GM21423 (cell line): Measurements from ENCODE around the gene ATIC.

Experiments used
- ATAC-seq: cut with Tn5 transposase; IDR thresholded peaks from one replicate; pipeline ENCODE4 v1.9.1; 2021; ENCODE audit warnings: mild to moderate bottlenecking, moderate library complexity; ENCODE audit not compliant: unreplicated experiment

The ATIC gene

DNA sequence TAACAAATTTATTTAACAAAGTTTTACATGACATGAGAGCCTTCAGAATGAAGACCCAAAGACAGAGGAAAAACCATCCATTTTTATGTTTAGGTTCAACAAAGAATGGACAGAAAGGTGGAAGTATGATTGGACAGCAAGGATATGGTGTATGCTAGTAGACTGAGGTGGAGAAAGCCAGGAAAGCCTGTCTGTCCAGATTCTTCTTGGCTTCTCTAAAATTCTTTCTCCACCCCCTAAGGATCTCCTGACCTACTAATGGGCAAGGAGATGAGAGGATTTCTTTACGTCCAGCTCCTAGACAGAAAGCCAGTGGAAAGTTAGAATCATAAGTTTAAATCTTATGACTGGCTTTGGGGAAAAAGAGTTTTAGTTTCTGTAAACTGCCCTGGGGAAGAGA lies 3.0 kb downstream of the ATIC start:
- ATAC-seq: no peak

DNA sequence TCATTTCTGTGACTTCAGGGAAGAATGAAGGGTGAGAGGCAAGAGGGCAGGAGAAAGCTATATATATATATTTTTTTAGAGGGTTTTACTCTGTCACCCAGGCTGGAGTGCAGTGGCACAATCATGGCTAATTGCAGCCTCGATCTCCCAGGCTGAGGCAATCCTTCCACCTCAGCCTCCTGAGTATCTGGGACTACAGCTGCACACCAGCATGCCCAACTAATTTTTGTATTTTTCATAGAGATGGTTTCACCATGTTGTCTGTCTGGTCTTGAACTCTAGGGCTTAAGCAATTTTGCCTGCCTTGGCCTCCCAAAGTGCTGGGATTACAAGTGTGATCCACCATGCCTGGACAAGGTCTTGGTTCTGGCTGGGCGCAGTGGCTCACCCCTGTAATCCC lies 3.4 kb downstream of the ATIC start:
- ATAC-seq: no peak

DNA sequence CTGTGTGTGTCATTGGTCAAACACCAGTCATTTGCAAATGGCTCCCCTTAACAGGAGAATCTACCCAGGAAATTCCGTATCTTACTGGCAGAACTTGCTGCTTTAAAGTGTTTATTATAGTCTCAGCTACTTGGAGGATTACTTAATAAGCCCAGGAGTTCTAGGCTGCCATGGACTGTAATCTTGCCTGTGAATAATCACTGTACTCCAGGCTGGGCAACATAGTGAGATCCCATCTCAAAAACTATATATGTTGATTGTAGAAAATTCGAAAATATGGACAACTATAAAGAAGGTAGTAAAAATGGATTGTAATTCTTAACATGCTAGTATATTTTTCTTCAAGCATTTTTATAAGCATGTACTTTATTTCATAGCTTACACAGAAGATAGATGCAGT lies 4.5 kb downstream of the ATIC start:
- no peak for ATAC-seq

DNA sequence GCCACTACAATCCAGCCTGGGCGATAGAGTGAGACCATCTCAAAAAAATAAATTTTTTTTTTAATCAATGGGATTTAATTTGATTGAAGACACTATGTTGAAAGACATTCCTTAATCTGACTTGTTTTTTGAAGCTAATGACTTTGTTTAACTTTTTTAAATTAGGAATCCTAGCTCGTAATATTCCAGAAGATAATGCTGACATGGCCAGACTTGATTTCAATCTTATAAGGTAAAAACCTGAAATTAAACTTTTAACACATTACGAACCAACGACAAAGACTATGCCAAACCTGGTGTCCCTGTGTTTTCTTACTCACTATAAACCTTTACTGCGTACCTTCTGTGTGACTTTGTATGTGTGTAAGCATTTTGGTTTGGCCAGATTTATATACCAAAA lies 7.6 kb downstream of the ATIC start:
- ATAC-seq: no peak

DNA sequence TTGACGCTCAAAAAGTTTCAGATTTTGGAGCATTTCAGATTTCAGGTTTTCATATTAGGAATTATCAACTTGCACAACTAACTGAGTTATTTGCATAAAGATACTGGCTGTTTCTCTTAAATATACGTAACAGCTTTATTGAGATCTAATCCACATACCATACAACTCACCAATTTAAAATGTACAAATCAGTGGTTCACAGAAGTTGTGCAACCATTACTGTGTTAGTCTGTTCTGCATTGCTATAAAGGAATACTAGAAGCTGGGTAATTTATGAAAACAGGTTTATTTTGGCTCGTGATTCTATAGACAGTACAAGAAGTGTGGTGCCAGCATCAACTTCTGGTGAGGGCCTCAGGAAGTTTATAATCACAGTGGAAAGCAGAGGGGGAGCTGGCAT lies 8.2 kb downstream of the ATIC start:
- no peak for ATAC-seq

DNA sequence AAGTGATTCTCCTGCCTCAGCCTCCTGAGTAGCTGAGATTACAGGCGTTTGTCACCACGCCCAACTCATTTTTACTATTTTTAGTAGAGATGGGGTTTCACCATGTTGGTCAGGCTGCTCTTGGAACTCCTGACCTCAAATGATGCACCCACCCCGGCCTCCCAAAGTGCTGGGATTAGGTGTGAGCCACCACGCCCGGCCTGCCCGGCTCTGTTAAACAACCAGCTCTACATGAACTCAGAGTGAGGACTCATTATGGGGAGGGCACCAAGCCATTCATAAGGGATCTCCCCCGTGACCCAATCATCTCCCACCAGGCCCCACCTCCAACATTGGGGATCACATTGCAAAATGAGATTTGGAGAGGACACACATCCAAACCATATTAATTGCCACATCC lies 8.8 kb downstream of the ATIC start:
- ATAC-seq: no peak

DNA sequence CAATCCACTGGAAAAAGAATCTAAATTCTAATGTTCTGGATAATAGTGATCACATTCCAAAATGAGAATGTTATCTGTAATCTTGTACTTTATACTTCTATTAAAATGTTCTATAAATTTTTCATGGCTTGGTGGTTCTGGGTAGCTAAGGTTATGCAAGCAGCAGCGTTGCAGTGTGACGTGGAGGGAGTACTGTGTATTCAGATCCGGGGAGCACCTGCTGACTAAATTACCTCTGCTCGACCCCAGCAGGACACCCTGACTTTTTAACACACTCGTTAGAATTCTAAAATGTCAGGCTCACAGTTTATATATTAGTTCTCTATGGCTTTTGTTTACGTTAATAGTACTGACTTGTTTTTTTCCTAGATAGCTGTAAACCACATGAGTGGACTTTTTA lies 13.0 kb downstream of the ATIC start:
- ATAC-seq: no peak

DNA sequence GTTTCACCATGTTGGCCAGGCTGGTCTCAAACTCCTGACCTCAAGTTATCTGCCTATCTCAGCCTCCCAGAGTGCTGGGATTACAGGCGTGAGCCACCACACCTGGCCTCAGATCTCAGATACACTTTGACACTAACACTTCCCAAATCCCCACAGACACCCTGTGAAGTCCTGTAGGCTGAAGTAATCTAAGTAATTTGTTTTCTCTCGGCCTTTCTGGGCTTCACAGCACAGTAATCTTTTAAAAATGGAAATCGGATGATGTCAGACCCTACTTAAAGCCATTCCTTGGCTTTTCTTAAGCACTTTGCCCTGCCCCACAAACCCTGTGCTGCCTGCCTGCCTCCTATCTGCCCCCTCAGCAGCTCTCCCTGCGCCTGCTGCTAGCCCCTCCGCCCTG lies 16.2 kb downstream of the ATIC start:
- no peak for ATAC-seq

DNA sequence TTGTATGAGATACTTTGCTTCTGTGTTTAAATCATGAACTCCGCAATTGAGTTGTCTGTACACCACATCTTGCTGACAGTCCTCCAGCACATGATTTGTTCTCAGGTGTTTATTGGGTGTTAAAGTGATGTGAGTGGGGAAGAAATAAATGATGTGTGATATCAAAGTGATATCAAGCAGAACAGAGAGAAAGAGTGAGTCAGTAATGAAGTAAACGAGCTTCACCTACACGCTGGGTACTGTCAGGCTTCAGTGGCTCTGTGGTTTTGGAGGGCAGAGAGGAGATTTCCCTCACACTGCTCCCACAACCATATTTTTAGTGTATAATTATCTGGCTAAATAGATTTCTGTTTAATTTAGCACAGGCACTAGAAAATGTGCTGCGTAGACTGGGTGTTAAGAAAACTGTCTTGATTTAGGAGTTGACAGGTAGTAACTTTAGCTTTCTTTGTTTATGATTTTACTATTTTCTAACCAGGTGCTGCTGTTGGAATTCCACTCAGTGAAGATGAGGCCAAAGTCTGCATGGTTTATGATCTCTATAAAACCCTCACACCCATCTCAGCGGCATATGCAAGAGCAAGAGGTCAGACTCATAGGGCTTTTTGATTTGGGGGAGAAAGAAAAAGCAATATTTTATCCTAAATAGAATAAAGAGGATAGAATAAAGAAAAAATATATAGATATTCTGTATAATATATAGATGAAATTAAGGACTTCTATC lies 21.2 kb downstream of the ATIC start:
- peak; percentile 83 for ATAC-seq

DNA sequence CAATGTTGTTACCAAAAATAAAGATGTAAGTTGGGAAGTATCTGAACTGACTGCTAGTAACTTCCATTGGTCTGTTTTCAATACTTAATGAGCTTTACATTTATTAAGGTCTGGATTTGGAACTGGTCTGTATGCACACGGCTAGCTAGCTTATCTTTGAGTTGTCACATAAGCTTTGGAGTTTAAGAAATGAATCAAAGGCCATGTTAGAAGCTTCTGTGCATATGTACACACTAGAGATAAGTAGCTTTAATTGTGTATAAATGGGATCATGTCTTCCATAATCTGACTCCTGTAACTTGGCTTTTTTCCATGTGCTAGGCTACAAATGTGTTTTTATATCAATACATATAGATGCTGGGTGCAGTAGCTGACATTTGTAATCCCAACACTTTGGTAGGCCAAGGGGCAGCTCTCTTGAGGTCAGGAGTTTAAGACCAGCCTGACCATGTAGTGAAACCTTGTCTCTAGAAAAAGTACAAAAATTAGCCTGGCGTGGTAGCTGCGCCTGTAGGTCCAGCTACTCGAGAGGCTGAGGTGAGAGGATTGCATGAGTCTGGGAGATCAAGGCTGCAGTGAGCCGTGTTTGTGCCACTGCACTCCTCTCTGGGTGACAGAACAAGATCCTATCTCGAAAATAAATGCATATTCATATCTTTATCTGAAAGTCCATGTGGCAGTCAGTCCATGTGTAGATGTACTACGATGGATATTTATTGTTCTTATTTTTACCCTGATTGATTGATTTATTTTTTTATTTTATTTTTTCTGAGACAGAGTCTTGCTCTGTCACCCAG lies 27.2 kb downstream of the ATIC start:
- no peak for ATAC-seq

DNA sequence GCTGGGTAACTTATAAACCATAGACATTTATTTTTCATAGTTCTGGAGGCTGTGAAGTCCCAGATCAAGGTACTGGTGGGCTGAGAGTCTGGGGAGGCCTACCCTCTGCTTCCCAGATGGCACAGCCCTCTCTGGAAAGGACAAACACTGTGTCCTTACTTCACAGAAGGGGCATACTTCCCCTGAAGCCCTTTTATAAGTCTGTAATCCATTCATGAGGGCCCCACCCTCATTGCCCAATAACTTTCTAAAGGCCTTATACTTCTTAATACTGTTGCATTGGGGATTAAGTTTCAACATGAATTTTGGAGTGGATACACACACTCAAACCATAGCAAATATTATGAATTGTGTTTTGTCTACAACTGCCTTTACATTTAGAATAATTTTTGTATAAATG lies 36.0 kb downstream of the ATIC start:
- no peak for ATAC-seq

DNA sequence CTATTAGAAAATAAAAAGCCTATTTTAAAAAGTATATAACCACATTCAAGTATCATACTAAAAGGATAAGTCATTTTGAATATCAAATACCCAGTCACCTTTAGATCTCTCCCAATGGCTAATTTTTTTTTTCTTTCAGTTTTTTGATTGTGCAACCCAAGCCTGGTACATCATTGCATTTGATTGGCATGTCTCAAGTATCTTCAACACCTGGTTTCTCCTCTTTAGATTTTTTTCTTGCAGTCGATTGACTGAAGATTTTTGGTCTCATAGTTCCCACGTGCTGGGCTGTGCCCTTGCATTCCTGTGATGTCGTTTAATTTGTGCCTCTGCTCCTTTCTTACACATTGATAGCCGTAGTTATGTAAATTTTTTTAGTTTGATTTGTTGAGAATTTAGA lies 40.7 kb downstream of the ATIC start:
- ATAC-seq: no peak

DNA sequence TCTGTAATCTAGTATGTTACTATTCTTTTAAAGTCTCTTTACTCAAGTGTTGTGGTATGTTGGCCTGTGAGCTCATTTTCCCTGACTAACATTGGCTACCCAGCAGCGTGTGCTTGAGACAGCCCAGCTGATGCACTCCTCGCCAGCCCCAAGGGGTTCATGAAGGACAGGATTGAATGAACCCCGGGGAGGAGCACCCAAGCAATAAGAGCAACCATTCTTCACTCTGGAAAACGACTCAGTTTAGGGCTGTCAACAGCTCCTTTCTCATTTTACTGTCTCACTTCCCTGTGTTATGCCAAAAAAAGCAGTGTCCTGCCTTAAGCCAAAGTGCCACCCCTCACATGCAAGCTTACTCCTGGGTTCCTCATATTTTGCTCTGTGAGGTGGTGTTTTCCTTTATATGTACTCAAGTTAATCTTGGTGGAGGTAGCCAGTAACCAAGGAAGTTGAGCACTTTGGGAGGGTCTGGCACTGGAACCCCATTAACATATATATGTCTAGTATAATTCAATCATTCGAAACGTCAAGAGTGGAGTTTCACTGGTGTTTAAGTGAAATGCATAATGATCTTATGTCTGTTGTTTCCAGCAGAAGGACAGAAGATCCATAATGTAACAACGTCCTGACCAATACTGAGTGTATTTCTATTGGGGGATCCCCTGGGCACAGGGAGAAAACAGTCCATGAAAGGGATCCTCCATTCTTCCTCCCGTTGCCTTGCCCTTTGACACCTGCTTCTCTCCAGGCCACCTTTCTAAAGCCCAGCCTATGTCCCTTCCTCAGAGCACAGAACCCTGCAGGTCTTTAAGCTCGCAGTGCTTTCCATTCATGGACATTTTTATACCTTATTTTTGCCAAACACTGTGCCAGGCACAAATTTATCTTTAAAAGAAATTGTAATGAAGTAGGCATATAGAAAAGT lies 43.2 kb downstream of the ATIC start:
- no peak for ATAC-seq

DNA sequence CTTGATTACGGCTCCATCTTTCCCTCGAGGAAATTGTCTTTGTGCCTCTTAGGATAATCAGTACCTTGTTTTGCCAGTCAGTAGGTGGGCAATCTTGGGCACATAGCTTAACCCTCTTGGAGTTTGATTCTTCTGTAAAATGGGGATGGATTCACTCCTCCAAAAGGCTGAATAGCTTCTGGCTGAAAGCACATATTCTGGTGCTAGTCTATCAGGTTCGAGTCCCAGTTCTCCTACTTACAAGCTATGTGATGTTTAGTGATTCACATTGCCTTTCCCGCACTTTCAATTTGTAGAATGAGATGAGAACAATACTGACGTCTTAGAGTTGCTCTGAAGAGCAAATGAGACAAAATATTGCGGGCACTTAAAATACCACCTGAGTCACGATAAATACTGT lies 43.9 kb downstream of the ATIC start:
- ATAC-seq: no peak

DNA sequence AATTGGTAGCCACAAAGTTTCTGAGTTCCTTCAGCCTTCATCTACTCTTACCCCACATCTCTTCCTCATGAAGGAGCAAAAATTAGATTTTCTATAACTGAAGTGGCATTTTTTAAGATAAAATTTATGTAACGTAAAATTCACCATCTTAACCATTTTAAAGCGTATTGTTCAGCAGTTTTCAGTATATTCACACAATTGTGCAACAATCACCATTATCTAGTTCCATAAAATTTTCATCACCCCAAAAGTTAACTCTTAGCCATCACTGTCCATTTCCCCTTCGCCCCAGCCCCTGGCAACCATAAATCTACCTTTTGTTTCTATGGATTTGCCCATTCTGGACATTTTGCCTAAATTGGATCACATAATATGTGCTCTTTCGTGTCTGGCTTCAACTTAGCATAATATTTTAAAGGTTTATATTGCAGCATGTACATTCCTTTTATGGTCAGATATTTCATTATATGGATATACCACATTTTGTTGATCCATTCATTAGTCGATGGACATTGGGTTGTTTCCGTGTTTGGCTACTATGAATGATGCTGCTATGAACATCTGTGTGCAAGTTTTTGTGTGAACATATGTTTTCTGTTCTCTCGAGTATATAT lies 44.6 kb downstream of the ATIC start:
- ATAC-seq: no peak

DNA sequence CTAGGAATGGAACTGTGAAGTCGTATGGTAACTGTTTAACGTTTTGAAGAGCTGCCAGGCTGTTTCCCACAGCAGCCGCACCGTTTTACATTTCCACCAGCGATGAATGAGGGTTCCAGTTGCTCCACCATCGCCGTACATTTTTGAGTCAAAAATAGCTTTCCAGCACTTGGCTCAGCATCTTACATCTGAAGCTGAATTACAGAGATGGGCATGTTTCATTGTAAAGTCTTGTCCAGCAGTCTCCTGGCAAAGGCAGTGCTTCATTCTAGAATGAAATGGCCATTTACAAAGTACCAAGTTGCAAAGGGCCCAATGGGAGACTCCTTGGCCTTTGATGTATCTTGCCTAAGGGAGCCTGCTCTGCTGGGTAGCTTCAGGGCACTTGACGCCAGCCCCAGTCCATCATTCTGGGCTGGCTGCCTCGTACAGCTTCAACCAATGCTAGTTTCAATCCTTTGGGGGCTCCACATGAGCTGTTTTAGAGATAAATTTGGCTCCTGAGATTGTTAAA lies 45.1 kb downstream of the ATIC start:
- ATAC-seq: no peak

DNA sequence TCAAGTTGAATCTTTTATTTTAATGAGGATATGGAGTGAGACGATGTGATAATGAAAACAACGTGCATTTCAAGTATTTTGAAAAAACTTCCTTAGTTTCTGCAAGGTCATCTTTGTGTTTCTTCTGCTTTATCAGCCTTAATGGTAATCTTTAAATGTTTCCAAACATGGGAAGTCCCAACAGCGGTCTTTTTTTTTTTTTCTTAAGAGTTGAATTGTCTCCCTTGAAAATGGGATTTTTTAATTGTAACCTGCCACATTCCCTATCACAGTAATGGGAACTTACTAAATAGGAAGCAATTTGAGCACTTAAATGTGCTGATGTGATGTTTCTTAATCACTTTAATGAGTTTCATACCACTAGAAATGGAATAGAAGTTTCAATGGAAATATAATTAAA lies 45.8 kb downstream of the ATIC start:
- ATAC-seq: no peak

DNA sequence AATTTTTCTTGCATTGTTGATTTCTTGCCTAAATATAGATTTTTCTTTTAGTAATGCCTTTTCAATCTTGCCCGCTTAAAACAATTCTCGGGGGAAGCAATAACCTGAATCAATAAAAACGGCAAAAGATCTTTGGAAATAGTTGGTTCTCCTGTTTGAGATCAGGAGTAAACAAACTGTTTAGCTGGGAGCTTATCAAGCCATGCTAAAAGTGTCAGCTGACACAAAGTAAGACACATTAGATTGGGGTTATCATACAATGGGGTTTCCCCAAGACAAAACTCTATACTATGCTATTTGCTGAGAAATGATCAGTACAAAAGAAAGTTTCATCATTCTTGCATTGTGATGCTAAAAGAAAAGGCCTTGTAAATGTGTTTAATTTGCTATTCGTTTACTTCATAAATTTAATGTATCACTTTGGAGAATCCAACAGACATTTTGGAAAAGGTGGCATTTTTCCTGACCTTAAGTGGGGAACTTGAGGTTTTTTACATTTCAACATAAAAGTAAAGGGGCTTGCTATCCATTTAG lies 46.5 kb downstream of the ATIC start:
- no peak for ATAC-seq

DNA sequence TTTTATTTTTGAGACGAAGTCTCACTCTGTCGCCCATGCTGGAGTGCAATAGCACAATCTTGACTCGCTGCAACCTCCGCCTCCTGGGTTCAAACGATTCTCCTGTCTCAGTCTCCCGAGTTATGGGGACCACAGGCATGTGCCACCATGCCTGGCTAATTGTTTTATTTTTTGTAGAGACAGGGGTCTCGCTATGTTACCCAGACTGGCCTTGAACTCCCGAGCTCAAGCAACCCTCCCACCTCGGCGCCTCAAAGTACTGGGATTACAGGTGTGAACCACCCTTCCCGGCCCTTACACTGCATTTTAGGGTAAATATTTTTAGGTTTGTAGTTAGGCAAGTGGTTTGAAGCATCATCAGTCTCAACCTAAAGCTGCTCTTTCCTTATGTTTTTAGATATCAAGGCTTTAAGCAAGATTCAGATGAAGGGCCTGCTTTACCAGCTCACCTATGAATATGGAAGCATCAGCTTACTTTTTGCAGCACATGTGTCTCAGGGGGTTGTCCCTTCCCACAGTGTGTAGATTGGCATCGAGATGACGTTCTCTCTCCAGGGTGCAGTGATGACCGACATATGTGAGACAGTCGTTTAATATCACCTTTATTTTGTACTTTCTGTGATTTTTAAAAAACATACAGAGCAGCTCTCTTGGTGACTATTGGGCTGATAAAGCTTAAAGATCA lies 47.2 kb downstream of the ATIC start:
- ATAC-seq: no peak

DNA sequence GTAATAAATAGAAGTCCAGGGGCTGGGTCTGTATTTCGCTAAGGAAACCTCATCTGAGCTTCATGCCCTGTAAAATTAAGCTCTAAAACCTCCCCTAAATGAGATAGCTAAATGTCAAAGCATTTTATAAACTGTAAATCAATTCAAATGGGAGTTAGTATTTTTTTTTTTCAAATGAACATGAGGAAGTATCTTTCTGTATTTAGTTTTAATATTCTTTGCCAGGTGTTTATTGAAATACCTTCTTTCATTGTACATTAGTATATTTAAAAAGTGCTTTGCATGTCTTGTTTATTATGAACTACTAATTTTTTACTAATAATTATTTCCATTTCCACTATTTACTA lies 47.7 kb downstream of the ATIC start:
- no peak for ATAC-seq
